Keratinocyte (primary cell): Measurements from ENCODE around the gene USP47.

ENCODE experiments used
- CTCF ChIP-seq, 3 experiments: IDR thresholded peaks in 1 of 3; conservative IDR thresholded peaks in 1 of 3; optimal IDR thresholded peaks in 1 of 3; 2 replicates in 2 of 3; 3 replicates in 1 of 3; pipeline versions ENCODE3 to v1.5.1; 2011; ENCODE audit warnings: low read length in 3 of 3, mild to moderate bottlenecking in 3 of 3, moderate library complexity in 2 of 3, control low read depth in 1 of 3, inconsistent platforms in 1 of 3; ENCODE audit not compliant: insufficient read depth in 2 of 3; ENCODE audit errors: extremely low read depth in 1 of 3
- EZH2 ChIP-seq: IDR thresholded peaks from one replicate; pipeline ENCODE4 v1.6.1; 2012; ENCODE audit warnings: inconsistent platforms, mild to moderate bottlenecking, low read length, moderate library complexity

GRCh38 chr11:11995601-11996000 is 153.8 kb downstream of the USP47 start:
- no peak for TF ChIP-seq CTCF (optimal IDR thresholded peaks at IDR 0.05 in 1 of 3, IDR thresholded peaks at IDR 0.05 in 1 of 3, conservative IDR thresholded peaks at IDR 0.05 in 1 of 3; ENCODE audit: extremely low read depth in 1 of 3, insufficient read depth in 2 of 3, low read length in 3 of 3)
- no peak for TF ChIP-seq EZH2
